GM19193 (cell line): ENCODE measurements around the gene DGKI.

Source experiments
- POLR2A ChIP-seq: IDR thresholded peaks from 4 replicates; pipeline ENCODE4 v1.6.1; 2011; ENCODE audit not compliant: insufficient read depth, insufficient read length; ENCODE audit errors: extremely low read depth

DGKI gene

DNA sequence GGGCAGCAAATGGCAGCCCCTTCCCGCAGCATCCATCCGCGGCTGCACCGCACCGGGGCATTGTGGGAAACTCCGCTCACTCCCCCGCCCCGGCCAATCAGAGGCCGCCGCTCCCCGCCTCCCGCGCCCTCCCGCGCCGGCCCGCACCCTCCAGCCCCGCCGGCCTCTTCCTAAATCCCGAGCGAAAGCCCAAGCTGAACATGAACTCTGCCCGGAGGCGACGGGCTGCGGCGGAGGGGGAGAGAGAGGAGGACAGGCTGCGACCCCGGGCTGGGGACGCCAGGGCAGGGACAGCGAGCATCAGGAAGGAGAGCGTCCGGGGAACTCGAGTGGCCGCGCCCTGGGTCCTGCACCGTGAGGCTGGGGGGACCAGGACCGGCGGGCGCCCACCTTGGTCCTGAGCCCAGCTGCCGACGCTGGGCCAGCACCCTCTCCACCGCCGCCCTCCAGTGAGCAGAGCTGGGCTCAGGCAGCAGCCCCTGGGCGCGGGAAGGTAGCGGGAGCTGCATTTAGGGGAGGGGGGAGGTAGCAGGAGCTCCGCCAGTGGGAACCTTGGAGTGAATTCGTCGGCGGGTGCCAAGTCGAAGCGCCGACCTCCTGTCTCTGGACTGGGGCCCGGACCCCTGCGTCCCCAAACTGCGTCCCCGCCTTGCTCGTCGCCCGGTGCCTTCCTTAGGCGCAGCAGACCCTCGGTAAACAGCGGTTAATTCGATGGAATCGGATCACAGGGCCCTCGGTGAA, at the start of gene DGKI:
DGKI (minus strand) TSS at position 148 of the 741 bp plus-strand sequence.
- no peak for TF ChIP-seq POLR2A

DNA sequence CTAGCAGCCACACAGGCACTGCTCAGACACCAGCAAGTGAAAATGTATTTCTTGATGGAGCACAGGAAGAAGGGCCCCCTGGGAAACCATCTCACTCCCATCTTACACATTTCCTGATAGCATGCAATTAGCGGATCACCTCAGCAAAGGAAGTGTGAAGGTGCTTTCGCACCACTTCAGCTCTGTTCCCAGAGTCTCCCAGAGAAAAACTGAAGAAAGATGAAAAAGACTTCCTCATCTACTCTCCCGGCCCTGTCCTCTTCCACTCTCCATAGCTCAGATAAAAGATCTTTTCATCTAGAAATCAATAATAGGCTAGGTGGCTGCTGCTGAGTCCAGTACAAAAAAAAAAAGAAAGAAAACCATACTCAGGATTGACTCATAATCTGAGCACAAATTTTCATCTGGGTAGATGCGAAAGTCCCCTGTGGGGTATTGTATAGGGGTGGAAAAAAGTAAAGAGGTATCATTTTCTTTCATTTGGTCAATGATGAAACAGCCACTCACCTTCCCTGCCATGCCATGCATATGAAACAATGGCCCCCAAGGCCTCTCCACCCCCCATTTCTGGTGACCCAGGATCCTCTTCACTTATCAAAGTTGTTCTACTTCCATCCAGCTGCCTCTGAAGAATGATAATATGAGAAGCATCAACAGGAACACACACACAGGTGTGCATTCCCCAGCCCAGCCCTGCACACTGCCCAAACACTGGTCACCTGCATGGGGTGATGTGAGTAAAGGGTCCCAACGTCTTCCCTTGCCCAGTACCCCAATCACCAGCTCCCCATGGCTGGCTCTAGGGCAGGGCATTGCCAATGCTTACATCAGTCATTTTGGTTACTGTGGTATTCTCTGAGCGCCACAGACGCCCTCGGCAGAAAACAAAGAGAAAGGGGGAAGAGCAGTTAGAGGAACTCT, 48.8 kb upstream of the DGKI start:
- no peak for TF ChIP-seq POLR2A

DNA sequence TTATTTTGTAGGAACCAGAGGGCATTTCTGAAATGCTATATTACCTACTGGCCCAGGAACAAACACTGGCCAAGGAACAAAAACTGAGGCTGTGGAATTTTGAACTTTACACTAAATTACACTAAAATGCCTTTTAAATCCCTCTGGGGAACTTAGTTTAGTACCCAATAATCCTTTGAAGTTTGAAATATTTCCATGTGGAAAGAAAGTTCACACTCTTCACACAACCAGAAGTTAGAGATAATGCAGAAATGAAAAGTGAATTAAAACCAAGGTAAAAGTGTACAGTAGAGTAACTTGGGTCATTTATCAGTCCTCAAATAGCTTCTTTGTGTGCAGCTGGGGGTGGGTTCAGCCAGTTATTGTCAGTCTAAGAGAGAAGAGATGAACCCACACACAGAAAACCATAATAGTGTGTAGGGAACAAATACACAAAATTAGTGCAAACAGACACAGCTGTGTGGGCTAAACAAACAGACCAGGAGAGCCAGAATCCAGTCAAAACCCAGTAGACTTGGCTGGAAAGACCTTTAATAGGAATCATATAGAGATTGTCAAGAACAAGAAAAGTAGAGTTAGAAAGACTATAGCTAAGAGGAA, 46.5 kb upstream of the DGKI start:
- TF ChIP-seq POLR2A: no peak

DNA sequence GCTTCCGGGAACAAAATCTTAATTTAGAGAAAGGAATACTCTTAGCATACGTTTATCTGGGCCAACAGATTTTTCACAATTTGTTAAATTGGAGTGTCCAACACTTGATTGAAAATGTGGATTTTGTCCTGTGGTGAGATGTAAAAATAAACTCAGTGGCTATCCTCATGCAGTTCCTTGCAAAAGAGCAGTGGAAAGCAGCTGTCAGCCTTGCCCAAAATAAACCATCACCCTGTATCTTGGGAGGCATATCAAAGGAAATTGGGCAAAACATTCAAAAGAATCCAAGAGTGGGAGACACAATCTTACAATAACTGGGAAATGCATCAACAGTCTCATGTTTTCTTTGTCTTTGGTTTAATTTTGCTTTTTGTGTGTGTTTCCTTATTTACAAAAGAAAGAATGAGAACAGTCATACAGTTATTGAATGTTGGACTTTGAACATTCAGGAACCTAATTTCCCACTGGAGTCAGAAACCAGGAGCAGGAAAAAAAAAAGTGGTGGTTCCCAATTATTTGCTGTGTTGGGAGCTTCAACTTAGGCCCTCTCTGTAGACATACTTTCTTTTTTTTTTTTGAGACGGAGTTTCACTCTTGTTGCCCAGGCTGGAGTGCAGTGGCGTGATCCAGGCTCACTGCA, 44.4 kb upstream of the DGKI start:
- TF ChIP-seq POLR2A: no peak

DNA sequence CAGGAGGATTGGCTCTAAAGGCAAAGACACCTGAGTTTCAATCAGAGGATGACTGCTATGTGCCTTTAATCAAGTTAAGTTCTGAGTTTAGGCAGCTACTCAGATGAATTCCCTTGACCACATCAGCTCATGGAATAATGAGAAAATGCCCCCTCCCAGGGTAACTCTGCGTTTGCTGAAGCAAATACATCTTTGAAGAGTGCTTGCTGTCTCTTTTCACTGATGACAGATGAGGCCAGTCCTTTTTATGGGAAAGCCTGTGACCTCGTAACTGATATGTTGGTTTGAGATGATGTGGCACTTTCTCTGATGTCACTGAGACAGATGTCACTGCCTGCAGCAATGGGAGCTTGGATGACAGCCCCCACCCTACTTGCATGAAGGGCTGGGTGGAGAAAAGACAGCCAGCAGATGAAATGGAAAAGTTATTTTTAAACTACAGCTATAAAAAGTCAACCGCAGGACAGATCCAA, 43.7 kb upstream of the DGKI start:
- no peak for TF ChIP-seq POLR2A

DNA sequence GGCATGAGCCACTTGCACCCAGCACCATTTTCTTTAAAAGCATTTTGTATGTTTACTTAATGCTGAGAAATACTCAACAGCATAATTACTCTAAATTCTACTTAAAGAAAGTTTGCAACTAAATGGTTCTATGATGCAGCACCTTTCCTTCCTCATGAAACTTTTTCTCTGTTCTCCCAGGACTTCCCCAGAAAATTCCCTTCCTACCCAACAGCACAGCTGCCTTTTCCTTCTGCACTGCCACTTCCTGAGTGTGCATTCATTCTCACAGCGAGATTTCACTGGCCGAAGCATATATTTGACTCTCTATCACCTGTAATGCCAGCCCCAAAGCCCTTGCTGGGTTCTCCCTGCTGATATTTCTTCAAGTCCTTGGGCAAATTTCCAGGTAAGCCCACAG, 41.5 kb upstream of the DGKI start:
- no peak for TF ChIP-seq POLR2A

DNA sequence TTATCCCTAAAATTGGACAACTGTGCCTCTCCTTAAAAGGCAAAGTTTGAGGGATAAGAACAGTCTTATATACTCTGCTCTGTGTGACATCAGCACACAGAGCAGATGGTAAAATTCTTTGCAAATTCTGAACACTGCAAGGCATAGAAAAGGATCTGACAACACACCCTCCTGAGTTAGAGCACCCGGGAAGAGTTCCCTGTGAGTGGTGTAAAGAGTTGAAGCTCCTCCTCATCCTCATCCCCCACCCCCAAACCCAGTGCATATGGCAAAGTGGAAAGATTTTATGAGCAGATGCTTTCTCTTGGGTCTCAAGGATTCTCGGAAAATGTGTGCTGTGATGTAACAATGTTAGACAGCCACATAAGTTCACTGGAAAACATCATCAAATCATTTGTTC, 40.0 kb upstream of the DGKI start:
- TF ChIP-seq POLR2A: no peak

DNA sequence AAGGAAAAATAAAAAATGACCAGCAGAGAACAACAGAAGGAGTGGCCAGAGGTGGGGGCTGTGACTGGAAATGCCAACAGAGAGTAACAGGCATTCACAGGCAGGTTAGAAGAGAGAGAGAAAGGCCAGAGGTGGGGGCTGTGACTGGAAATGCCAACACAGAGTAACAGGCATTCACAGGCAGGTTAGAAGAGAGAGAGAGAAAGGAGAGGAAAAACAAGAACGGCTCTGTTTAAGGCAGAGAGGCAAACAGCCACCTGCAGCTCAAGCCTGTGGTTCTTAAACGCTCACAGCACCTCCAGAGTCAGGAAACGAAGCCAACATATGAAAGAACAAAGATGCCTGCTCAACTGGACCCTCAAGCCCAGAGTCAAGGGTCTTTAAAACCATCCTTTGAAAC, 39.5 kb upstream of the DGKI start:
- no peak for TF ChIP-seq POLR2A

DNA sequence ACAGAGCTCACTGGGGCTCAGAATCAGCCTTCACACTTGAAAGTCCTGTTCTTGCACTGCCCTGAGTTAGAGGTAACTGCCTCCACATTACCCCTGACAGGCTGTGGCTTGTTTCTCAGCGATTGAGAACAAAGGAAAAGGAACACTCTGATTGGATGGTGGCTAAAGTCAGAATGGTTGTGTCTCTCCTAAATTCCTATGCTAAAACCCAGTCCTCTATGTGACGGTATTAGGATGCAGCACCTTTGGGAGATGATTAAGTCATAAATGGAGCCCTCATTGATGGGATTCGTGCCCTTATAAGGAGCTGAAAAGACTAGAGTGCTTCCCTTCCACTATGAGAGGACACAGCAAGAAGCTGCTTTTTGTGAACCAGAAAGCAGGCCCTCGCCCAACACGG, 38.9 kb upstream of the DGKI start:
- no peak for TF ChIP-seq POLR2A

DNA sequence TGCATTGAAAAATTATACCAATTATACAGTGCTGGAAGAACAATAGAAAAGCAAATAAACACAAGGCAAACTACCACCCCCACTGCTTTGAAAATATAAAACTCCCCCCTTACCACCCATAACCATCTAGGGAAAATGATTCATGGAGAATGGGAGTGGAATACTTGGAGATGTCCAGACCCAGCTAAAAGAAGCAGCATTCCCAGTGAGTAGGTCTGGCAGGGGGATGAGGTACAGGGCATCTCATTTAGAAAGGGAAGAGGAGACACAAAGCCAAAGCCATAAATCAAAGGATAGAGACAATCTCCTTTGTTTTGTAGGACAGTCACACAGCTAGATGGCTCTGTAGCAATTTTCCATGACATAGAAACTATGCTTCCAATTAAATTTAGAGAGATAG, 36.0 kb upstream of the DGKI start:
- no peak for TF ChIP-seq POLR2A

DNA sequence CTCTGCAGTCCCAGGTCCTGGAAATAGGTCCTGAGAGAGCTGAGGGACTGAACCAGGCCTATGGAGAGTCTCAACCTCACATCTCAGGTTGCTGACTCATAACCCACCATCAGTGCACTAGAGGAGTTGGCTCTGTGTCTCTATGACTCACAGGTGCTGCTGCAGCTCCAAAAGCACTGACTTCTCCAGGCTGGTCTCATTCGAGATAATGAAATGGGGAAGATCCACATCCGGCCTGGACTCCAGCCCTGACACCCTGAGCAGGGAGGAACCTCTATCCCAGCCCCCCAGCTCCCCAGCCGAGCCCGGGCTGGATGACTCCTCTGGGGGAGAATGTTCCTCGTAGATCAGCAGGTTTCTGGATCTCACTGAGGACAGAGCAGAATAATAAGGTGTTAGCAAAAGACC, 35.5 kb upstream of the DGKI start:
- TF ChIP-seq POLR2A: no peak

DNA sequence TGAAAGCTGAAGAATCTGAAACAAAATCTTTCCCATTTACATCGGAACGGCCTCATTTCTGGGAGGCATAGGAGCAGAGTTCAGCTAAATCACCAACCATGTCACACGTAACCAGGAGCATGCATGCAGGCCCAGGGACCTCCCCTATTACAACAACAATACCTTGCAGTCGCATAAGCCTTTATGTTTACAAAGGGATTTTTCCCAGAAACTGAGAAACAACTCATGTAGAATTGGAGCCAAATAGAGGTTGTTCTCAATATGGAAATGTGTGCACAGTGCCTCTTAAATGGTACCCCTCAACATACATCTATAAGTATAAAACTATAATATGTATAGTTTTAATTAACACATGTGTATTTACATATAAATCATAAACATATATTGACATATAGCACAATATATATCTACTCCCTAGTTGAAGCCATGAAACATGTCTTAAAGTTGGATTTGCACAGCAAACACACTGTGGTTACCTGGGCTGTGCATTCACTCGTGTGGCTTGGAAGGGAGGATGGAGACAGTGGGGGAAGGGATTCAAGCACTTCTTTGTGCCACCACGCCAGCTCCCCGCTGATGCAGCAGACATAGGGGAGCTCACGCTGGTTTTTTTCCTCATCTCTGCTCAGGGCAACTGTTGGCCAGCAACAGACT, 35.0 kb upstream of the DGKI start:
- TF ChIP-seq POLR2A: no peak

DNA sequence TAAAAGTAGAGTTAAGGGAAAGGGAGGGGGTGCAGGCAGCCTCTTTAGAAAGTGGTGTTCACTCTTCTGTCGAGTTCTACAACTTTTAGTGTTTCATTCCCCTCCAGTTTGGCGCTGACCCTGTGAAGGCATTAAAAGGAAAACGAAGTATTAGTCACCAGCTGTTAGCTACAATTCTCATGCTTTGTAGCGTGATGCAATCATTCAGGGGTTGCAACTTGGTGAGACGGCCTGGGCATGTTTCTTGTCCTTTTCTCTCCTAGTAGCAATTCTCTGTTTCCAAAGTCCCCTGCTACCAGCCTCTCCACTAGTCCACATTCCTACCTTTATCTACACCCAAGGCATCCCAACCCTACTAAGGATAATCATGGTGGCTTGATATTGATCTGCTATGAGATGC, 33.7 kb upstream of the DGKI start:
- no peak for TF ChIP-seq POLR2A

DNA sequence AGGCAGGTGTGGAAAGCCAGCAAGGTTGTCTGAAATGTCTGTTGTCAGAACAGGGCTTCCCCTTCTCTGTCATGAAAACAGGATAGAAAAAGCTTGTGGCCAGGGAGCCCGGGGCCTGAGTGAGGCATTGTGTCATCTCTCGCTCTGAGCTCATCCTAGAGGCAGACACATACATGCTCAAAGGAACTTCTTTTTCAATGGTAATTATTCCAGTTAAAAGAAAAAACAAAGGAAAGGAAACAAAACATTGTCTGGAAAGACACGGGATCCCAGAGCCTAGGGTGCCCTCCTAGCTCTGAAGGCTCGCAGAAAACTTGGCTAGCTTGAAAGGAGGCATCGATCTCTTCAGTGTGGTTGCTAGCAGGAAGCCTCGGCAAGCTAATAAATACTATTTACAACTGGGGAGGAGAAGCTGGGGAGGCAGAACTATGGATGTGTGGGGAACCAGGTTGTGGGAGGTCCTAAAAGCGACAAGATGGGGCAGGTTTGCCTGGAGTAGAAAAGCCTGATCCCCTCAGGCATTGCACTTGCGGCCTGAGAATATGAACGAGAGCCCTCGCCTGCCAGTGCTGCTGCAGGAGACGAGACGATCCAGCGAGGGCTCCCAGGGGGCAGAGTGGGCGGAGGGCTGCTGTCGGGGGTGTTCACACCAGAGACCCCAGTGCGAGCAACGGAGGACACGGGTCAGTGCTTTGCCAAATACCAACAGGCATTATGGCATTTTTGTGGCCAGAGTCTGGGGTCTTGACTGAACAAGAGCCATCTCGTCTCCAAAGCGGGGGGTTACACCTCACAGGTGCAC, 32.8 kb upstream of the DGKI start:
- no peak for TF ChIP-seq POLR2A
